HepG2 (cell line): ENCODE results near the gene ENO2. TPM values are rescaled to one million over a fixed set of nuclear protein-coding genes. Genes with fewer than 3 reads are reported as not detected.

Experiments
- ATAC-seq: fragments of 200-7000 bp; cut with Tn5 transposase; 3 replicates; pipeline ENCODE4 v1.9.1; 2020; ENCODE audit warnings: mild to moderate bottlenecking, moderate library complexity
- BruUV-seq: library from RNA; stranded (reverse); fragments of 400-500 nt; replicated peaks from 2 replicates; lab custom pipeline; 2021; lab: Mats Ljungman, UMichigan
- CTCF ChIA-PET: fragments of 300-600 bp; formaldehyde crosslinking; extraction: SDS; loops from one replicate; lab custom pipeline; 2021; ENCODE audit warnings: low total read pairs, inconsistent platforms, low intra/inter-chr PET ratio; lab: Yijun Ruan, JAX
- POLR2A ChIA-PET: fragments of 350-600 bp; sonication (Branson Sonifier 250); formaldehyde crosslinking; loops from one replicate; lab custom pipeline; 2020; ENCODE audit warnings: antibody characterized with exemption, inconsistent platforms; lab: Yijun Ruan, JAX
- DNase-seq: peaks from one replicate; pipeline ENCODE4 v3.0.0-alpha.2; 2015; ENCODE audit warnings: low spot score
- FAIRE-seq: peaks from 3 replicates; lab custom pipeline; 2011; peaks lifted over from hg19 to GRCh38; lab: Jason Lieb, UNC
- H2AFZ ChIP-seq: one replicate; pipeline ENCODE4 v1.6.1; 2011; ENCODE audit warnings: low read length, inconsistent platforms
- H3K27ac ChIP-seq: fragments of 300-600 bp; 3 replicates; pipeline ENCODE4 v1.8.0; 2011; ENCODE audit warnings: mixed run types, mild to moderate bottlenecking, mixed read lengths, low read length, inconsistent platforms; ENCODE audit not compliant: insufficient read depth; ENCODE audit errors: extremely low read length
- H3K27me3 ChIP-seq, 2 experiments: fragments of 200-600 bp in 1 of 2; 2 replicates in 1 of 2; 3 replicates in 1 of 2; pipeline versions ENCODE4 v1.6.0 to v1.8.0; 2011; ENCODE audit warnings: low read length in 2 of 2, mild to moderate bottlenecking in 2 of 2, moderate library complexity in 2 of 2, inconsistent platforms in 1 of 2; ENCODE audit not compliant: insufficient read depth in 2 of 2, control insufficient read depth in 1 of 2
- H3K36me3 ChIP-seq, 2 experiments: fragments of 200-600 bp in 1 of 2; replicated peaks in 1 of 2; 2 replicates in 1 of 2; 3 replicates in 1 of 2; pipeline versions ENCODE4 v1.5.1 to v1.8.0; 2011; ENCODE audit warnings: low read length in 2 of 2, inconsistent platforms in 1 of 2; ENCODE audit not compliant: insufficient read depth in 2 of 2, control insufficient read depth in 1 of 2
- H3K4me1 ChIP-seq: 2 replicates; pipeline ENCODE4 v1.5.1; 2012; ENCODE audit warnings: low read length, inconsistent platforms; ENCODE audit not compliant: insufficient read depth
- H3K4me2 ChIP-seq: 2 replicates; pipeline ENCODE4 v1.6.0; 2011; ENCODE audit warnings: low read depth, low read length, inconsistent platforms
- H3K4me3 ChIP-seq, 3 experiments: fragments of 200-600 bp in 1 of 3; sonication (generic), shearing (Covaris generic) in 1 of 3; replicated peaks in 1 of 3; 2 replicates each; pipeline ENCODE4 v1.5.1; 2011 to 2016; ENCODE audit warnings: low read length in 3 of 3, inconsistent platforms in 2 of 3, low read depth in 2 of 3, mild to moderate bottlenecking in 2 of 3, control low read depth in 1 of 3, mixed read lengths in 1 of 3; ENCODE audit not compliant: insufficient read depth in 1 of 3
- H3K79me2 ChIP-seq: one replicate; pipeline ENCODE4 v1.6.1; 2011; ENCODE audit warnings: low read length, inconsistent platforms; ENCODE audit not compliant: insufficient read depth
- H3K9ac ChIP-seq: 2 replicates; pipeline ENCODE4 v1.6.0; 2011; ENCODE audit warnings: mild to moderate bottlenecking, low read depth, low read length, inconsistent platforms; ENCODE audit not compliant: insufficient read depth
- H3K9me3 ChIP-seq: 2 replicates; pipeline ENCODE4 v1.5.1; 2012; ENCODE audit warnings: mild to moderate bottlenecking, low read length
- H4K20me1 ChIP-seq: 2 replicates; pipeline ENCODE4 v1.6.0; 2011; ENCODE audit warnings: inconsistent platforms, mild to moderate bottlenecking, low read length, moderate library complexity; ENCODE audit not compliant: insufficient read depth
- FOXC1 ChIP-seq: sonication (generic); formaldehyde crosslinking; IDR thresholded peaks from 2 replicates; pipeline ENCODE4 v1.8.0; 2022; ENCODE audit warnings: mild to moderate bottlenecking, missing genetic modification reagents, borderline replicate concordance
- MXI1 ChIP-seq: IDR thresholded peaks from 3 replicates; pipeline ENCODE4 v1.6.1; 2012; ENCODE audit warnings: low read depth, low read length, inconsistent platforms, borderline replicate concordance
- SATB2 ChIP-seq: sonication (generic); formaldehyde crosslinking; IDR thresholded peaks from 2 replicates; pipeline ENCODE4 v1.5.0; 2020; ENCODE audit warnings: missing genetic modification reagents
- ZNF761 ChIP-seq: sonication (generic); formaldehyde crosslinking; conservative IDR thresholded peaks from 2 replicates; pipeline ENCODE4 v1.4.0; 2020; ENCODE audit warnings: mild to moderate bottlenecking, missing genetic modification reagents
- WGBS: methylation state at CpG from one replicate; pipeline ENCODE4 v1.1.6; 2017; ENCODE audit warnings: low lambda C conversion rate; 5-methylcytosine and 5-hydroxymethylcytosine counted together
- in situ Hi-C: cut with HindIII; loops from 2 replicates; pipeline ENCODE4 v1.10.0; 2017; ENCODE audit warnings: low pct_unique_long_range_greater_than_20kb; ENCODE audit not compliant: extremely low pct_ligation_motif_present
- intact Hi-C: fragments of 100-400 bp; cut with micrococcal nuclease; formaldehyde crosslinking; loops from one replicate; pipeline ENCODE4 v1.10.0; 2022; ENCODE audit not compliant: unreplicated experiment
- polyA plus RNA-seq, 8 experiments: library from polyadenylated mRNA; depleted of rRNA in 3 of 8; stranded (reverse) in 7 of 8; unstranded in 1 of 8; fragments of >200 nt; fragmentation: Illumina TruSeq in 4 of 8; extraction: Trizol in 4 of 8; gene quantifications; 2 replicates each; pipeline versions ENCODE4 v1.2.1 to v1.2.3, GENCODE V29; 2011 to 2016; ENCODE audit warnings: low read depth in 4 of 8, missing spikeins in 1 of 8, mixed read lengths in 1 of 8; ENCODE audit not compliant: insufficient read depth in 1 of 8
- total RNA-seq, 5 experiments: library from RNA; depleted of rRNA; stranded (reverse); fragments of >200 nt; fragmentation: Illumina TruSeq; extraction: Trizol; gene quantifications; 2 replicates each; pipeline ENCODE4 v1.2.3, GENCODE V29; 2016; ENCODE audit warnings: low read depth in 1 of 5
- TF ChIP-seq, protein P1 (sequence below): sonication (generic); formaldehyde crosslinking; IDR thresholded peaks from 2 replicates; pipeline ENCODE4 v1.8.0; 2022; ENCODE audit warnings: mild to moderate bottlenecking, missing genetic modification reagents
- TF ChIP-seq, protein P2 (sequence below): IDR thresholded peaks from 2 replicates; pipeline ENCODE4 v1.6.1; 2016; ENCODE audit warnings: low read depth, missing genetic modification reagents, missing compliant biosample characterization
- TF ChIP-seq, protein P3 (sequence below): sonication (generic); formaldehyde crosslinking; IDR thresholded peaks from 2 replicates; pipeline ENCODE4 v1.5.1; 2020; ENCODE audit warnings: missing genetic modification reagents, mild to moderate bottlenecking, borderline replicate concordance

The ENO2 gene
- total and polyA plus RNA-seq, 2 of the 13 experiments (the other 11 are each of a cell fraction or from before 2014, with no cell fraction given), result 19.3 to 136 TPM

DNA sequence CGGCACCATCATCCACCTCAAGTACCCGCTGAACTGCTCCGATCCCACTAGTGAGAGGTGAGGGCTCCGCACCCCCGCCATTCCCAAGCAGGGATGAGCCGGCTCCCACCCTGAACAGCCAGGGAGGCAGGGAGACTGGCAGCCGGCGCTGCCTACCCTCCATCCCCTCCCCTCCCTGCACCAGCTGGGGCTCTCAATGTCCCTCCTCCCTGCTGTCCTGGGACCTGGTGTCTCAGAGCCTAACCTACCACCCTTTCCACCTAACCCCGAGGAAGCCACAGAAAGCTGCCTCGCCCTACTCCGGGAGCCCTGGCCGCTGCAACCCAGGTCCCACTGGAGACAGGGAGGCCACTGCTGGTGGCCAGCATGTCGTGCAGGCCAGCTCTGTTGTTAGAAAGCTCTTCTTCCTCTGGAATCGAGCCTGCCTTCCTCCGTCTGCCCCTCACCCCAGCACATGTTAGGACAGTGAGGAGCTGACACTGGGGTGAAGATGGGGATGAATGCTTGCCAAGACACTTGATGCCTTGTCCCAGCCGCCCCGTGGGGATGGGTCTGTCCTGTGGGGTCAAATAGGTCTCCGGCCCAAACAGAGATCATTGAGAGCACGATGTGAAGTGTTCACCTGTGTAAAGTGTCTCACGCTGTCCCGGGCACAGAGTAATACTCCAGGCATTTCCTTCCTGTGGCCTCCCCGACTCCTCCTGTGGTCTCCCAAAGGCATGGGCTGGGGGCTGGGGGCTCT lies 37.9 kb downstream of the ENO2 start:
- no peak for FAIRE-seq
- no peak overlapping the region for H3K9ac ChIP-seq
- CTCF ChIA-PET, result no interaction called here
- H3K27me3 ChIP-seq, result no peaks in the 10 kb centered on the region
- no peak overlapping the region for H3K4me2 ChIP-seq
- TF ChIP-seq, protein P1, sequence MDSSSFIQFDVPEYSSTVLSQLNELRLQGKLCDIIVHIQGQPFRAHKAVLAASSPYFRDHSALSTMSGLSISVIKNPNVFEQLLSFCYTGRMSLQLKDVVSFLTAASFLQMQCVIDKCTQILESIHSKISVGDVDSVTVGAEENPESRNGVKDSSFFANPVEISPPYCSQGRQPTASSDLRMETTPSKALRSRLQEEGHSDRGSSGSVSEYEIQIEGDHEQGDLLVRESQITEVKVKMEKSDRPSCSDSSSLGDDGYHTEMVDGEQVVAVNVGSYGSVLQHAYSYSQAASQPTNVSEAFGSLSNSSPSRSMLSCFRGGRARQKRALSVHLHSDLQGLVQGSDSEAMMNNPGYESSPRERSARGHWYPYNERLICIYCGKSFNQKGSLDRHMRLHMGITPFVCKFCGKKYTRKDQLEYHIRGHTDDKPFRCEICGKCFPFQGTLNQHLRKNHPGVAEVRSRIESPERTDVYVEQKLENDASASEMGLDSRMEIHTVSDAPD (CRISPR knock-in tag), result no peak
- TF ChIP-seq SATB2 (CRISPR knock-in tag) (no peak), ZNF761 (CRISPR knock-in tag) (no peak), FOXC1 (CRISPR knock-in tag) (no peak), MXI1 (no peak)
- TF ChIP-seq, protein P2, sequence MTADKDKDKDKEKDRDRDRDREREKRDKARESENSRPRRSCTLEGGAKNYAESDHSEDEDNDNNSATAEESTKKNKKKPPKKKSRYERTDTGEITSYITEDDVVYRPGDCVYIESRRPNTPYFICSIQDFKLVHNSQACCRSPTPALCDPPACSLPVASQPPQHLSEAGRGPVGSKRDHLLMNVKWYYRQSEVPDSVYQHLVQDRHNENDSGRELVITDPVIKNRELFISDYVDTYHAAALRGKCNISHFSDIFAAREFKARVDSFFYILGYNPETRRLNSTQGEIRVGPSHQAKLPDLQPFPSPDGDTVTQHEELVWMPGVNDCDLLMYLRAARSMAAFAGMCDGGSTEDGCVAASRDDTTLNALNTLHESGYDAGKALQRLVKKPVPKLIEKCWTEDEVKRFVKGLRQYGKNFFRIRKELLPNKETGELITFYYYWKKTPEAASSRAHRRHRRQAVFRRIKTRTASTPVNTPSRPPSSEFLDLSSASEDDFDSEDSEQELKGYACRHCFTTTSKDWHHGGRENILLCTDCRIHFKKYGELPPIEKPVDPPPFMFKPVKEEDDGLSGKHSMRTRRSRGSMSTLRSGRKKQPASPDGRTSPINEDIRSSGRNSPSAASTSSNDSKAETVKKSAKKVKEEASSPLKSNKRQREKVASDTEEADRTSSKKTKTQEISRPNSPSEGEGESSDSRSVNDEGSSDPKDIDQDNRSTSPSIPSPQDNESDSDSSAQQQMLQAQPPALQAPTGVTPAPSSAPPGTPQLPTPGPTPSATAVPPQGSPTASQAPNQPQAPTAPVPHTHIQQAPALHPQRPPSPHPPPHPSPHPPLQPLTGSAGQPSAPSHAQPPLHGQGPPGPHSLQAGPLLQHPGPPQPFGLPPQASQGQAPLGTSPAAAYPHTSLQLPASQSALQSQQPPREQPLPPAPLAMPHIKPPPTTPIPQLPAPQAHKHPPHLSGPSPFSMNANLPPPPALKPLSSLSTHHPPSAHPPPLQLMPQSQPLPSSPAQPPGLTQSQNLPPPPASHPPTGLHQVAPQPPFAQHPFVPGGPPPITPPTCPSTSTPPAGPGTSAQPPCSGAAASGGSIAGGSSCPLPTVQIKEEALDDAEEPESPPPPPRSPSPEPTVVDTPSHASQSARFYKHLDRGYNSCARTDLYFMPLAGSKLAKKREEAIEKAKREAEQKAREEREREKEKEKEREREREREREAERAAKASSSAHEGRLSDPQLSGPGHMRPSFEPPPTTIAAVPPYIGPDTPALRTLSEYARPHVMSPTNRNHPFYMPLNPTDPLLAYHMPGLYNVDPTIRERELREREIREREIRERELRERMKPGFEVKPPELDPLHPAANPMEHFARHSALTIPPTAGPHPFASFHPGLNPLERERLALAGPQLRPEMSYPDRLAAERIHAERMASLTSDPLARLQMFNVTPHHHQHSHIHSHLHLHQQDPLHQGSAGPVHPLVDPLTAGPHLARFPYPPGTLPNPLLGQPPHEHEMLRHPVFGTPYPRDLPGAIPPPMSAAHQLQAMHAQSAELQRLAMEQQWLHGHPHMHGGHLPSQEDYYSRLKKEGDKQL (CRISPR knock-in tag), result no peak
- TF ChIP-seq, protein P3, sequence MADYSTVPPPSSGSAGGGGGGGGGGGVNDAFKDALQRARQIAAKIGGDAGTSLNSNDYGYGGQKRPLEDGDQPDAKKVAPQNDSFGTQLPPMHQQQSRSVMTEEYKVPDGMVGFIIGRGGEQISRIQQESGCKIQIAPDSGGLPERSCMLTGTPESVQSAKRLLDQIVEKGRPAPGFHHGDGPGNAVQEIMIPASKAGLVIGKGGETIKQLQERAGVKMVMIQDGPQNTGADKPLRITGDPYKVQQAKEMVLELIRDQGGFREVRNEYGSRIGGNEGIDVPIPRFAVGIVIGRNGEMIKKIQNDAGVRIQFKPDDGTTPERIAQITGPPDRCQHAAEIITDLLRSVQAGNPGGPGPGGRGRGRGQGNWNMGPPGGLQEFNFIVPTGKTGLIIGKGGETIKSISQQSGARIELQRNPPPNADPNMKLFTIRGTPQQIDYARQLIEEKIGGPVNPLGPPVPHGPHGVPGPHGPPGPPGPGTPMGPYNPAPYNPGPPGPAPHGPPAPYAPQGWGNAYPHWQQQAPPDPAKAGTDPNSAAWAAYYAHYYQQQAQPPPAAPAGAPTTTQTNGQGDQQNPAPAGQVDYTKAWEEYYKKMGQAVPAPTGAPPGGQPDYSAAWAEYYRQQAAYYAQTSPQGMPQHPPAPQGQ (CRISPR knock-in tag), result no peak
- TF ChIP-seq, all 625 proteins: peak for 0
- no peak overlapping the region for H3K4me3 ChIP-seq
- POLR2A ChIA-PET, result no interaction called here
- no peaks in the 10 kb centered on the region for H3K79me2 ChIP-seq
- H3K27ac ChIP-seq, result no peak overlapping the region
- H3K4me1 ChIP-seq, result peaks cover 10% of the 10 kb centered on the region
- H4K20me1 ChIP-seq, result no peaks in the 10 kb centered on the region
- intact Hi-C loops (no loop called here), in situ Hi-C loops (no loop called here)
- no peak for DNase-seq
- no peak overlapping the region for H2AFZ ChIP-seq
- WGBS, result 82% methylated on average over 10 of the region's 22 CpGs
- no TSS peak for BruUV-seq
- no peak for ATAC-seq
- H3K36me3 ChIP-seq, result no peaks in the 10 kb centered on the region; a peak in 1 of 5 replicates
- no peaks in the 10 kb centered on the region for H3K9me3 ChIP-seq
